Fibroblast of lung (primary cell): Measurements from ENCODE around the gene LIN37.

Experiments used
- CTCF ChIP-seq, 2 donors: IDR thresholded peaks in 1 of 2; conservative IDR thresholded peaks in 1 of 2; 1 replicate in 1 of 2; 2 replicates in 1 of 2; pipeline ENCODE4 v1.5.1; 2011 to 2012; ENCODE audit warnings: low read length in 2 of 2, control low read depth in 1 of 2, inconsistent platforms in 1 of 2, low read depth in 1 of 2, mild to moderate bottlenecking in 1 of 2
- EZH2 ChIP-seq: IDR thresholded peaks from 2 replicates; pipeline ENCODE4 v1.5.1; 2012; ENCODE audit warnings: low read length, control low read depth, mild to moderate bottlenecking; ENCODE audit errors: missing control alignments

DNA sequence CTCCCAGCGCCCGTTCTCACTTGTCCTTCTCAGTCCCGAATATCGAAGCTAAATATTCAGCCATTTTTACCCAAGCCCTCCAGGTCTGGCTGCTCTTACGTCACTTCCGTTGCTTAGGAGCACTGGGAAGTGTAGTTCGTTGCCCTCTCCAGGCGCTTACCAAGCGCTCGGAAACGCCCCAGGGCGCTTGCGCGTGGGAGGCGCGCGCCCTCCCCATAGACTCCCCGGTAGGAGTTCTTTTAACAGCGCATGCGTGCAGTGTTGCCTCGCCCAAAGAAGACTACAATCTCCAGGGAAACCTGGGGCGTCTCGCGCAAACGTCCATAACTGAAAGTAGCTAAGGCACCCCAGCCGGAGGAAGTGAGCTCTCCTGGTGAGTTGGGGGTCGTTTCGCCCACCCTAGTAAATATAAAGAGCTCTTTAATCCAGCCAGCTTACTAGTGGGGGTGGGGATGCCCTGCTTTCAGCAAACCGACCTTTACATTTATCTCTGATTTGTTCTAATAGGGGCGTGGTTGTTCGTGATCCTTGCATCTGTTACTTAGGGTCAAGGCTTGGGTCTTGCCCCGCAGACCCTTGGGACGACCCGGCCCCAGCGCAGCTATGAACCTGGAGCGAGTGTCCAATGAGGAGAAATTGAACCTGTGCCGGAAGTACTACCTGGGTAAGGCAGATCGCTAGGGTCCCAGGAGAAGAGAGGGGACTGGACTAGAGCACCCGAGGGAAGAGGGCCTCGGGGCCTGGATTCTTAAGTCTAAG lies 2.9 kb upstream of the LIN37 start, which contains the start of the genes PSENEN and U2AF1L4:
- TF ChIP-seq CTCF (conservative IDR thresholded peaks at IDR 0.05 in 1 of 2, IDR thresholded peaks at IDR 0.05 in 1 of 2; ENCODE audit: low read depth in 1 of 2, low read length in 2 of 2) (no peak), EZH2 (no peak)
